Urinary bladder (tissue), 4 donors: ENCODE results near the gene PFAS. TPM values are rescaled to one million over a fixed set of nuclear protein-coding genes. Genes with fewer than 3 reads are reported as not detected.

Experiments
- DNase-seq: peaks from one replicate; pipeline ENCODE4 v3.0.0-alpha.2; 2015; ENCODE audit errors: extremely low spot score
- H3K27ac ChIP-seq: one replicate; pipeline ENCODE4 v1.5.1; 2013; ENCODE audit warnings: low read depth, mild to moderate bottlenecking, moderate library complexity
- H3K36me3 ChIP-seq: one replicate; pipeline ENCODE4 v1.6.1; 2013; ENCODE audit warnings: mild to moderate bottlenecking, moderate library complexity; ENCODE audit not compliant: insufficient read depth
- H3K4me1 ChIP-seq: one replicate; pipeline ENCODE4 v1.6.1; 2013; ENCODE audit warnings: mild to moderate bottlenecking, moderate library complexity; ENCODE audit not compliant: insufficient read depth
- H3K4me3 ChIP-seq: one replicate; pipeline ENCODE4 v1.5.1; 2013; ENCODE audit warnings: low read depth, low read length
- WGBS: extraction: QIAGEN DNeasy Blood & Tissue Kit; methylation state at CpG from one replicate; pipeline ENCODE4 v1.1.7; 2013; 5-methylcytosine and 5-hydroxymethylcytosine counted together
- polyA plus RNA-seq: library from polyadenylated mRNA; stranded (reverse); fragments of 200-250 nt; gene quantifications from one replicate; pipeline ENCODE4 v1.2.3, GENCODE V29; 2013
- total RNA-seq: library from RNA; depleted of rRNA; stranded (reverse); fragments of >200 nt; gene quantifications from one replicate; pipeline ENCODE4 v1.2.3, GENCODE V29; 2014
- donor health status: healthy with polysubstance abuse.
- donor health status: healthy.

Gene PFAS
- total and polyA plus RNA-seq, 2 donors = 13.1 to 13.6 TPM

DNA sequence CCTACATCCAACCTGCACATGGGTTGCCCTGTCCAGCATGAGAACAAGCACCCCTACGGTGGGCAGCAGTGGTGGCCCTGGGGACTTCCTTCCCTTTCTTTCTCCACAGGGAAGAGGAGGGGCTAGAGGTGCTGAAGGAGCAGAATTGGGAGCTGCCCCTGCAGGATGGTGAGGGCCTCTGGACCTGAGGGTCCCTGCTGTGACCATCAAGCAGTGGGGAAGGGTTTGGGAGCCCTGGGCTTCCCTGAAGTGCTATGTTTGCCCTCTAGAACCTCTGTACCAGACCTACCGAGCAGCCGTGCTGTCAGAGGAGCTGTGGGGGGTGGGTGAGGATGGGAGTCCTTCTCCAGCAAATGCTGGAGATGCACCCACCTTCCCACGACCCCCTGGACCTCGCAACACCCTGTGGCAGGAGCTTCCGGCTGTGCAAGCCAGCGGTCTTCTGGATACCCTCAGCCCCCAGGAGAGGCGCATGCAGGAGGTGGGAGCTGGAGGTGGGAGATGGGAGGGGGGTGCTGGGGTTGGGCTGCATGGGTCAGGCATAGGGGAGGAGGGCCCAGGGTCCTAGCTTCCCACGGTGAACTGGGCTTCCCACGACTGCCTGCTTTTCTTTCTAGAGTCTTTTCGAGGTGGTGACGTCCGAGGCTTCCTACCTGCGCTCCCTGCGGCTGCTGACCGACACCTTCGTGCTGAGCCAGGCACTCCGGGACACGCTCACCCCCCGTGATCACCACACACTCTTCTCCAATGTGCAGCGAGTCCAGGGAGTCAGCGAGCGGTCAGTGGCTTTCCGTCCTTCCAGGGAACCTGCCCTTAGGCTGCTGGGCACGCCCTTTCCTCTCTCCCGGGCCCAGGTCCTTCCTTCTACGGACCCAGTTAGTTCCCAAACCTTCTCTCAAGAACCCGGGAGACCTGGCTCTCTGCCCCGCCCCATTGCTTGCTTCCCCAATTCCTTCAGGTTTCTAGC is 66.0 kb downstream of the PFAS start:
- Histone ChIP-seq H3K36me3 (no peaks in the 10 kb centered on the region), H3K27ac (no peak overlapping the region), H3K4me3 (no peak overlapping the region), H3K4me1 (no peaks in the 10 kb centered on the region)
- 13% methylated on average over 29 of the region's 29 CpGs for WGBS
- DNase-seq = no peak

DNA sequence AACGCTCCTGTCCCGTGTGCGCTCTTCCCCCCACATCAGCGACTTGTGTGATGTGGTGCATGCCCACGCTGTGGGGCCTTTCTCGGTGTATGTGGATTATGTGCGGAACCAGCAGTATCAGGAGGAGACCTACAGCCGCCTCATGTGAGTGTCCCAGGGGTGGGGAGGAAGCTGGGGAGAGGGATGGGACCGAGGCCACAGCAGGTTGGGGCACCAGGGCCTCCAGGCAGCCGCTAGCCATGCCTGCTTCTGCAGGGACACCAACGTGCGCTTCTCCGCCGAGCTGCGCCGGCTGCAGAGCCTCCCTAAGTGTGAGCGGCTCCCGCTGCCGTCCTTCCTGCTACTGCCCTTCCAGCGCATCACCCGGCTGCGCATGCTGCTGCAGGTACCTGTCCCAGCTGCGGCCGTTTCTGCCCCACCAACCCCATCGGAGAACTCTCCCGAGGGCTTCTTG is 66.7 kb downstream of the PFAS start:
- H3K27ac ChIP-seq = no peak overlapping the region
- no peaks in the 10 kb centered on the region for H3K4me1 ChIP-seq
- no peak for DNase-seq
- H3K36me3 ChIP-seq = no peaks in the 10 kb centered on the region
- WGBS = 23% methylated on average over 26 of the region's 26 CpGs
- H3K4me3 ChIP-seq = no peak overlapping the region

DNA sequence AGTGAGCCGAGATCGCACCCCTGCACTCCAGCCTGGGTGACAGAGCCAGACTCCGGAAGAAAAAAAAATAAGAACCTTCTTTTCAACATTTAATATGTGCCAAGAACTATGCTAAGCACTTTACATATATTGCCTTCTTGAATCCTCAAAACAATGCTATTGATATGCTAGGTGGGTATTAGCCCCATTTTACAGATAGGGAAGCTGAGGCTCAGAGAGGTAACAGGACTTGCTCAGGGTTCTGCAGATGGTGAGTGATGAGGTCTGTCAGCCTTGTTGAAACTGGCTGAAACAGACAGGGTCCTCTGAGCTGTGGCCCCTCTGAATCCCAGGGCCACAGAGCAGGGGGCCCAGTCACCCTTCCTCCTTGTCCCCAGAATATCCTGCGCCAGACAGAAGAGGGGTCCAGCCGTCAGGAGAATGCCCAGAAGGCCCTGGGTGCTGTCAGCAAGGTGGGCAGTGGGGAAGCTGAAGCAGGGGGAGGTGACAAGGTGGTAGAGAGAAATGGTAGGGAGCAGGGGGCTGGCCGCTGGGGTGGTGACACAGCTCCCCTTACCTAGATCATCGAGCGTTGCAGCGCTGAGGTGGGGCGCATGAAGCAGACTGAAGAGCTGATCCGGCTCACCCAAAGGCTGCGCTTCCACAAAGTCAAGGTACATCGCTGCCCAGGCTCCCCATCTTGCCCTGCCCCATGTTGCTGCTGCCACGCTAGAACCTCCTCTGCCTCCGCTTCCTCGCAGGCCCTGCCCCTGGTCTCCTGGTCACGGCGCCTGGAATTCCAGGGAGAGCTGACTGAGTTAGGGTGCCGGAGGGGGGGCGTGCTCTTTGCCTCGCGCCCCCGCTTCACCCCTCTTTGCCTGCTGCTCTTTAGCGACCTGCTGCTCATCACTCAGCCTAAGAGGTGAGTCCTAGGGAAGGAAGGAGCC is 69.2 kb downstream of the PFAS start:
- Histone ChIP-seq H3K4me1 (no peaks in the 10 kb centered on the region), H3K27ac (no peak overlapping the region), H3K36me3 (no peaks in the 10 kb centered on the region), H3K4me3 (no peak overlapping the region)
- 70% methylated on average over 24 of the region's 24 CpGs for WGBS
- DNase-seq = no peak

Other genes with a start within 250 kb of the PFAS start
- not detected for gene GUCY2D, start 246.7 kb upstream of the PFAS start, total RNA-seq
- not detected for gene GUCY2D, start 246.7 kb upstream of the PFAS start, polyA plus RNA-seq
- not detected for gene ALOX15B, start 210.2 kb upstream of the PFAS start, total RNA-seq
- gene ALOX15B, start 210.2 kb upstream of the PFAS start, polyA plus RNA-seq = 5.6 TPM
- gene ALOX12B, start 161.6 kb upstream of the PFAS start, total RNA-seq = 0.11 TPM
- gene ALOX12B, start 161.6 kb upstream of the PFAS start, polyA plus RNA-seq = not detected
- gene ALOXE3, start 130.8 kb upstream of the PFAS start, total RNA-seq = not detected
- gene ALOXE3, start 130.8 kb upstream of the PFAS start, polyA plus RNA-seq = not detected
- not detected for gene HES7, start 125.2 kb upstream of the PFAS start, total RNA-seq
- 0.24 TPM for gene HES7, start 125.2 kb upstream of the PFAS start, polyA plus RNA-seq
- gene PER1, start 96.9 kb upstream of the PFAS start, total RNA-seq = 29.9 TPM
- 183 TPM for gene PER1, start 96.9 kb upstream of the PFAS start, polyA plus RNA-seq
- 12.1 TPM for gene VAMP2, start 86.3 kb upstream of the PFAS start, total RNA-seq
- 81.4 TPM for gene VAMP2, start 86.3 kb upstream of the PFAS start, polyA plus RNA-seq
- 40.4 TPM for gene TMEM107, start 72.9 kb upstream of the PFAS start, total RNA-seq
- 21.6 TPM for gene TMEM107, start 72.9 kb upstream of the PFAS start, polyA plus RNA-seq
- gene BORCS6, start 59.1 kb upstream of the PFAS start, total RNA-seq = 3.6 TPM
- 14.9 TPM for gene BORCS6, start 59.1 kb upstream of the PFAS start, polyA plus RNA-seq
- 9.3 TPM for gene AURKB, start 38.7 kb upstream of the PFAS start, total RNA-seq
- gene AURKB, start 38.7 kb upstream of the PFAS start, polyA plus RNA-seq = 0.66 TPM
- gene CTC1, start 1.2 kb upstream of the PFAS start, total RNA-seq = 7.9 TPM
- gene CTC1, start 1.2 kb upstream of the PFAS start, polyA plus RNA-seq = 16.1 TPM
- gene RANGRF, start 39.4 kb downstream of the PFAS start, total RNA-seq = 4.3 TPM
- 49.3 TPM for gene RANGRF, start 39.4 kb downstream of the PFAS start, polyA plus RNA-seq
- 1.2 TPM for gene SLC25A35, start 46.1 kb downstream of the PFAS start, total RNA-seq
- gene SLC25A35, start 46.1 kb downstream of the PFAS start, polyA plus RNA-seq = 6.0 TPM
- gene ARHGEF15, start 61.0 kb downstream of the PFAS start, total RNA-seq = 3.7 TPM
- gene ARHGEF15, start 61.0 kb downstream of the PFAS start, polyA plus RNA-seq = 13.0 TPM
- not detected for gene ODF4, start 90.6 kb downstream of the PFAS start, total RNA-seq
- gene ODF4, start 90.6 kb downstream of the PFAS start, polyA plus RNA-seq = not detected
- 3,064 TPM for gene RPL26, start 133.9 kb downstream of the PFAS start, total RNA-seq
- 3,805 TPM for gene RPL26, start 133.9 kb downstream of the PFAS start, polyA plus RNA-seq
- not detected for gene RNF222, start 148.5 kb downstream of the PFAS start, total RNA-seq
- not detected for gene RNF222, start 148.5 kb downstream of the PFAS start, polyA plus RNA-seq
- gene NDEL1, start 186.6 kb downstream of the PFAS start, total RNA-seq = 57.4 TPM
- 43.9 TPM for gene NDEL1, start 186.6 kb downstream of the PFAS start, polyA plus RNA-seq